H1 (cell line): ENCODE results near the gene PELI2. TPM values are rescaled to one million over a fixed set of nuclear protein-coding genes. Genes with fewer than 3 reads are reported as not detected.

ENCODE experiments used
- CTCF ChIA-PET: fragments of 300-600 bp; sonication (Branson Sonifier 250); formaldehyde crosslinking; loops from one replicate; lab custom pipeline; 2021; ENCODE audit not compliant: partially characterized antibody; lab: Charles Lee
- POLR2A ChIA-PET: fragments of 300-600 bp; sonication (Branson Sonifier 250); formaldehyde crosslinking; loops from one replicate; lab custom pipeline; 2021; ENCODE audit warnings: inconsistent platforms; ENCODE audit not compliant: partially characterized antibody; lab: Charles Lee
- DNase-seq, 2 experiments: peaks; one replicate each; pipeline versions ENCODE4 v3.0.0 to v3.0.0-alpha.2; 2010 to 2022; ENCODE audit warnings: low spot score in 2 of 2, low read depth in 1 of 2, mixed read lengths in 1 of 2
- FAIRE-seq: peaks from 2 replicates; lab custom pipeline; 2011; peaks lifted over from hg19 to GRCh38; lab: Jason Lieb, UNC
- H2AFZ ChIP-seq: 2 replicates; pipeline ENCODE4 v1.8.1; 2012; ENCODE audit warnings: low read length, inconsistent platforms
- H2AK5ac ChIP-seq: 2 replicates; pipeline ENCODE4 v1.6.1; 2013; ENCODE audit warnings: low read depth, low read length
- H2BK120ac ChIP-seq: replicated peaks from 2 replicates; pipeline ENCODE3; 2013; ENCODE audit warnings: low read depth, low read length, inconsistent platforms
- H2BK12ac ChIP-seq: 2 replicates; pipeline ENCODE4 v1.6.1; 2013; ENCODE audit warnings: low read depth, low read length
- H2BK15ac ChIP-seq: 2 replicates; pipeline ENCODE4 v1.6.1; 2013; ENCODE audit warnings: low read length
- H2BK20ac ChIP-seq: 2 replicates; pipeline ENCODE4 v1.6.1; 2013; ENCODE audit warnings: low read length
- H2BK5ac ChIP-seq: 2 replicates; pipeline ENCODE4 v1.6.1; 2013; ENCODE audit warnings: low read depth, low read length
- H3K14ac ChIP-seq: 2 replicates; pipeline ENCODE4 v1.6.1; 2013; ENCODE audit warnings: inconsistent platforms; ENCODE audit not compliant: insufficient read length
- H3K18ac ChIP-seq: 2 replicates; pipeline ENCODE4 v1.6.1; 2013; ENCODE audit warnings: low read length; ENCODE audit errors: extremely low read depth
- H3K23ac ChIP-seq: 2 replicates; pipeline ENCODE4 v1.6.1; 2013; ENCODE audit warnings: inconsistent platforms; ENCODE audit not compliant: insufficient read length
- H3K23me2 ChIP-seq: 2 replicates; pipeline ENCODE4 v1.6.1; 2013; ENCODE audit warnings: low read depth, low read length
- H3K27ac ChIP-seq: 2 replicates; pipeline ENCODE4 v1.6.1; 2011; ENCODE audit warnings: low read depth, low read length, inconsistent platforms
- H3K27me3 ChIP-seq, 4 experiments: replicated peaks in 1 of 4; 1 replicate in 1 of 4; 2 replicates in 3 of 4; pipeline versions ENCODE4 v1.6.1 to v1.8.1; 2011 to 2013; ENCODE audit warnings: low read length in 3 of 4, mild to moderate bottlenecking in 3 of 4, inconsistent platforms in 2 of 4, mixed read lengths in 2 of 4, moderate library complexity in 1 of 4; ENCODE audit not compliant: control insufficient read depth in 3 of 4, insufficient read depth in 3 of 4; ENCODE audit errors: extremely low read depth in 1 of 4
- H3K36me3 ChIP-seq, 4 experiments: 2 replicates each; pipeline versions ENCODE4 v1.6.1 to v1.8.1; 2011 to 2013; ENCODE audit warnings: mild to moderate bottlenecking in 4 of 4, low read length in 3 of 4, moderate library complexity in 2 of 4, control low read depth in 1 of 4, inconsistent platforms in 1 of 4; ENCODE audit not compliant: insufficient read depth in 4 of 4, control insufficient read depth in 2 of 4
- H3K4ac ChIP-seq: replicated peaks from 2 replicates; pipeline ENCODE3; 2013; ENCODE audit warnings: low read length, low read depth, mixed read lengths, inconsistent platforms; ENCODE audit not compliant: insufficient read length
- H3K4me1 ChIP-seq, 4 experiments: replicated peaks in 1 of 4; 1 replicate in 1 of 4; 2 replicates in 3 of 4; pipeline versions ENCODE4 v1.6.1 to v1.8.1; 2011 to 2013; ENCODE audit warnings: low read length in 3 of 4, inconsistent platforms in 2 of 4, mixed read lengths in 1 of 4; ENCODE audit not compliant: insufficient read depth in 4 of 4, control insufficient read depth in 3 of 4
- H3K4me2 ChIP-seq, 2 experiments: 2 replicates each; pipeline versions ENCODE4 v1.6.1 to v1.8.1; 2011 to 2013; ENCODE audit warnings: low read depth in 2 of 2, low read length in 2 of 2, control low read depth in 1 of 2, inconsistent platforms in 1 of 2, mild to moderate bottlenecking in 1 of 2; ENCODE audit not compliant: insufficient read depth in 1 of 2
- H3K4me3 ChIP-seq, 4 experiments: fragments of 200-600, 300-600 bp in 1 of 4; sonication (generic), shearing (Covaris generic), sonication (Bioruptor Twin) in 1 of 4; 2 replicates each; pipeline versions ENCODE4 v1.5.1 to v1.8.1; 2011 to 2016; ENCODE audit warnings: low read length in 4 of 4, low read depth in 3 of 4, control low read depth in 2 of 4, inconsistent platforms in 2 of 4, mild to moderate bottlenecking in 2 of 4, mixed read lengths in 1 of 4, moderate library complexity in 1 of 4; ENCODE audit not compliant: insufficient read depth in 2 of 4; ENCODE audit errors: extremely low read depth in 1 of 4
- H3K56ac ChIP-seq: replicated peaks from 2 replicates; pipeline ENCODE3; 2013; ENCODE audit warnings: low read depth, mild to moderate bottlenecking, mixed read lengths, low read length, inconsistent platforms; ENCODE audit not compliant: insufficient read length
- H3K79me1 ChIP-seq: 2 replicates; pipeline ENCODE4 v1.6.1; 2013; ENCODE audit warnings: low read depth, low read length, control low read depth
- H3K79me2 ChIP-seq, 2 experiments: 2 replicates each; pipeline versions ENCODE4 v1.6.1 to v1.8.1; 2012 to 2013; ENCODE audit warnings: low read length in 2 of 2, mild to moderate bottlenecking in 2 of 2, inconsistent platforms in 1 of 2; ENCODE audit not compliant: insufficient read depth in 2 of 2, control insufficient read depth in 1 of 2
- H3K9ac ChIP-seq, 4 experiments: replicated peaks in 1 of 4; 1 replicate in 1 of 4; 2 replicates in 3 of 4; pipeline versions ENCODE4 v1.6.1 to v1.8.1; 2011 to 2013; ENCODE audit warnings: low read depth in 3 of 4, low read length in 3 of 4, control low read depth in 2 of 4, mild to moderate bottlenecking in 2 of 4, moderate library complexity in 2 of 4, inconsistent platforms in 1 of 4; ENCODE audit errors: extremely low read depth in 1 of 4
- H3K9me3 ChIP-seq, 2 experiments: 2 replicates each; pipeline versions ENCODE4 v1.6.1 to v1.8.1; 2012 to 2013; ENCODE audit warnings: mild to moderate bottlenecking in 2 of 2, moderate library complexity in 2 of 2, control low read depth in 1 of 2, inconsistent platforms in 1 of 2, low read depth in 1 of 2, low read length in 1 of 2, mixed read lengths in 1 of 2; ENCODE audit not compliant: insufficient read depth in 2 of 2
- H4K20me1 ChIP-seq, 2 experiments: replicated peaks in 1 of 2; 2 replicates each; pipeline versions ENCODE3 to v1.8.1; 2011 to 2013; ENCODE audit warnings: inconsistent platforms in 2 of 2, low read length in 2 of 2, mild to moderate bottlenecking in 1 of 2; ENCODE audit not compliant: insufficient read depth in 2 of 2, control insufficient read depth in 1 of 2
- H4K5ac ChIP-seq: 2 replicates; pipeline ENCODE4 v1.6.1; 2013; ENCODE audit warnings: low read length, low read depth, mixed read lengths, inconsistent platforms; ENCODE audit not compliant: insufficient read length
- H4K8ac ChIP-seq: 2 replicates; pipeline ENCODE4 v1.8.0; 2013; ENCODE audit warnings: mild to moderate bottlenecking, moderate library complexity, low read length, inconsistent platforms; ENCODE audit not compliant: insufficient read depth; ENCODE audit errors: extremely low read depth
- H4K91ac ChIP-seq: replicated peaks from 2 replicates; pipeline ENCODE3; 2013; ENCODE audit warnings: low read length, mixed read lengths, inconsistent platforms; ENCODE audit not compliant: insufficient read length
- CBX5 ChIP-seq: fragments of 300-800, 300-1000 bp; sonication (generic); IDR thresholded peaks from 2 replicates; pipeline ENCODE4 v1.7.1; 2016; ENCODE audit warnings: antibody characterized with exemption, low read length, low read depth
- CREB1 ChIP-seq: IDR thresholded peaks from 2 replicates; pipeline ENCODE4 v1.6.1; 2012; ENCODE audit warnings: inconsistent platforms
- EGR1 ChIP-seq: IDR thresholded peaks from 2 replicates; pipeline ENCODE4 v1.6.1; 2011; ENCODE audit warnings: low read depth, low read length, borderline replicate concordance
- GTF2F1 ChIP-seq: IDR thresholded peaks from 2 replicates; pipeline ENCODE4 v1.6.1; 2012; ENCODE audit warnings: low read depth, low read length, improper control_type of control experiment, borderline replicate concordance
- POLR2AphosphoS5 ChIP-seq: IDR thresholded peaks from 2 replicates; pipeline ENCODE4 v1.6.1; 2011; ENCODE audit warnings: low read depth, low read length
- POU5F1 ChIP-seq: IDR thresholded peaks from 2 replicates; pipeline ENCODE4 v1.6.1; 2011; ENCODE audit warnings: low read depth, mild to moderate bottlenecking, low read length, moderate library complexity
- SAP30 ChIP-seq: fragments of 300-600 bp; sonication (generic); IDR thresholded peaks from 2 replicates; pipeline ENCODE4 v1.7.1; 2012; ENCODE audit warnings: low read length, moderate library complexity, mild to moderate bottlenecking, inconsistent platforms; ENCODE audit not compliant: insufficient read depth, insufficient replicate concordance
- TBP ChIP-seq: IDR thresholded peaks from 2 replicates; pipeline ENCODE4 v1.6.1; 2011; ENCODE audit warnings: low read depth, low read length, improper control_type of control experiment
- TEAD4 ChIP-seq: IDR thresholded peaks from 2 replicates; pipeline ENCODE4 v1.6.1; 2012; ENCODE audit warnings: low read depth, low read length, inconsistent platforms, mixed read lengths
- ZNF274 ChIP-seq: IDR thresholded peaks from 2 replicates; pipeline ENCODE4 v1.7.0; 2012; ENCODE audit warnings: low read length, borderline replicate concordance; ENCODE audit errors: extremely low read depth
- WGBS, 2 experiments: shearing (Covaris generic) in 1 of 2; methylation state at CpG; one replicate each; pipeline versions ENCODE4 v1.1.6 to v1.1.7; 2013 to 2015; ENCODE audit warnings: low lambda C conversion rate in 2 of 2, mixed read lengths in 2 of 2, inconsistent platforms in 1 of 2, low coverage in 1 of 2, missing lambda C conversion rate in 1 of 2; ENCODE audit not compliant: insufficient replicate concordance in 2 of 2, insufficient coverage in 1 of 2, insufficient read length in 1 of 2; ENCODE audit errors: extremely low coverage in 1 of 2, missing lambda C conversion rate in 1 of 2; 5-methylcytosine and 5-hydroxymethylcytosine counted together
- polyA plus RNA-seq, 7 experiments: library from polyadenylated mRNA; depleted of rRNA in 3 of 7; stranded (reverse) in 5 of 7; unstranded in 2 of 7; fragments of >200 nt in 5 of 7; fragments of 200-250 nt in 2 of 7; gene quantifications; 1 replicate in 5 of 7; 2 replicates in 1 of 7; 4 replicates in 1 of 7; pipeline versions ENCODE4 v1.2.1 to v1.2.3, GENCODE V29; 2011 to 2013; ENCODE audit warnings: missing spikeins in 2 of 7, mixed read lengths in 2 of 7
- total RNA-seq: library from RNA; stranded (reverse); fragmentation: NEBNext Ultra II Directional; extraction: Animal tissue kit (Norgen Biotek cat#: 25700); gene quantifications from 2 replicates; pipeline ENCODE4 v1.2.1, GENCODE V29; 2021
- TF ChIP-seq, protein P1 (sequence below): IDR thresholded peaks from 2 replicates; pipeline ENCODE4 v1.6.1; 2011; ENCODE audit warnings: low read depth, mild to moderate bottlenecking, low read length; ENCODE audit not compliant: insufficient read depth

Gene PELI2
- total and polyA plus RNA-seq, 2 of the 8 experiments (the other 6 are each of a cell fraction or from before 2014, with no cell fraction given): 14.6 to 25.7 TPM

- no peak overlapping the region for H2AK5ac ChIP-seq
- no peak overlapping the region for H3K4me2 ChIP-seq
- no peak overlapping the region; the same call in 1 of the 2 replicates for H3K18ac ChIP-seq
- H2AFZ ChIP-seq: no peak overlapping the region
- no peak overlapping the region for H3K14ac ChIP-seq
- H4K20me1 ChIP-seq: peaks cover 0 to 2% of the 10 kb centered on the region in 2 experiments
- H2BK20ac ChIP-seq: no peak overlapping the region
- H3K4me3 ChIP-seq: no peak overlapping the region
- no peak overlapping the region for H3K9ac ChIP-seq
- no peak overlapping the region for H2BK15ac ChIP-seq
- no peaks in the 10 kb centered on the region for H3K27me3 ChIP-seq
- H3K27ac ChIP-seq: no peak overlapping the region
- no peaks in the 10 kb centered on the region for H3K9me3 ChIP-seq
- H4K91ac ChIP-seq: no peak overlapping the region
- DNase-seq (no peak), FAIRE-seq (no peak)
- POLR2A ChIA-PET: interaction anchor here (1.2 kb wide), 1 partner anchor 12 kb away, joined by 3 read pairs; no protein-coding TSS in a partner anchor
- H2BK12ac ChIP-seq: no peak overlapping the region; the same call in 1 of the 2 replicates
- peaks cover 0 to 4% (median 2%) of the 10 kb centered on the region in 4 experiments; a peak in 1 of 7 replicates for H3K4me1 ChIP-seq
- no peak overlapping the region for H4K5ac ChIP-seq
- no peak overlapping the region for H2BK5ac ChIP-seq
- no peak overlapping the region for H2BK120ac ChIP-seq
- CTCF ChIA-PET: interaction anchor here (0.6 to 1.2 kb wide), 2 partner anchors 95 to 163 kb away, joined by 3 read pairs; no protein-coding TSS in a partner anchor
- H3K23ac ChIP-seq: no peak overlapping the region
- no peaks in the 10 kb centered on the region; the same call in 1 of the 2 replicates for H3K23me2 ChIP-seq
- WGBS, 2 experiments: 89% methylated on average over 6 of the region's 6 CpGs; no CpG with 5 or more reads in 1 of the 2 experiments
- no peak overlapping the region for H3K4ac ChIP-seq
- no peak overlapping the region for H3K56ac ChIP-seq
- H3K79me2 ChIP-seq: peaks cover 5 to 7% of the 10 kb centered on the region in 2 experiments; a peak in 2 of 4 replicates
- H4K8ac ChIP-seq: no peak overlapping the region
- peaks cover 8% of the 10 kb centered on the region for H3K79me1 ChIP-seq
- no peaks in the 10 kb centered on the region for H3K36me3 ChIP-seq
- TF ChIP-seq EGR1 (no peak), TEAD4 (no peak), CBX5 (no peak), ZNF274 (no peak), POU5F1 (no peak), CREB1 (no peak), TBP (no peak), SAP30 (no peak), POLR2AphosphoS5 (no peak), GTF2F1 (no peak)
- TF ChIP-seq, protein P1, sequence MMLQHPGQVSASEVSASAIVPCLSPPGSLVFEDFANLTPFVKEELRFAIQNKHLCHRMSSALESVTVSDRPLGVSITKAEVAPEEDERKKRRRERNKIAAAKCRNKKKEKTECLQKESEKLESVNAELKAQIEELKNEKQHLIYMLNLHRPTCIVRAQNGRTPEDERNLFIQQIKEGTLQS: no peak
Measured at GRCh38 chr14:56195704-56196103, 77.5 kb downstream of the PELI2 start.
